Natural killer cell treated with Interleukin-12 subunit alpha and Interleukin-12 subunit beta and Interleukin-15 and Interleukin-18, amount 100 ng/mL, for 72 hours (primary cell): ENCODE measurements around the gene TLCD3B. TPM values are rescaled to one million over a fixed set of nuclear protein-coding genes. Genes with fewer than 3 reads are reported as not detected.

Source experiments
- ATAC-seq, 2 donors: fragments of 150-1000 bp; cut with Tn5 transposase in 1 of 2; sonication (Bioruptor Pico), chemical (Tn5 transposase) in 1 of 2; 2 replicates each; pipeline ENCODE4 v1.10.0; 2021
- DNase-seq: peaks from one replicate; pipeline ENCODE4 v3.0.0; 2022; ENCODE audit warnings: low spot score
- H3K27ac Mint-ChIP-seq, 2 donors: 1 replicate in 1 of 2; 2 replicates in 1 of 2; pipeline ENCODE4 v1.8.0; 2022; ENCODE audit warnings: mixed read lengths in 2 of 2, mild to moderate bottlenecking in 1 of 2, moderate library complexity in 1 of 2
- H3K27me3 Mint-ChIP-seq, 2 donors: 1 replicate in 1 of 2; 2 replicates in 1 of 2; pipeline ENCODE4 v1.8.0; 2022; ENCODE audit warnings: mixed read lengths in 2 of 2
- H3K36me3 Mint-ChIP-seq: one replicate; pipeline ENCODE4 v1.8.0; 2022; ENCODE audit warnings: mixed read lengths
- H3K4me1 Mint-ChIP-seq, 2 donors: 1 replicate in 1 of 2; 2 replicates in 1 of 2; pipeline ENCODE4 v1.8.0; 2022; ENCODE audit warnings: low read depth in 2 of 2, mixed read lengths in 2 of 2, mild to moderate bottlenecking in 1 of 2
- H3K4me3 Mint-ChIP-seq: one replicate; pipeline ENCODE4 v1.8.0; 2022; ENCODE audit warnings: mixed read lengths
- H3K9me3 Mint-ChIP-seq: 2 replicates; pipeline ENCODE4 v1.8.0; 2022; ENCODE audit warnings: mixed read lengths
- total RNA-seq, 2 donors: library from RNA; stranded (reverse); gene quantifications; one replicate each; pipeline ENCODE4 v1.2.3, GENCODE V29; 2022

Gene TLCD3B
- total RNA-seq, 2 donors from 2014 or later: 1.4 to 5.3 TPM

DNA sequence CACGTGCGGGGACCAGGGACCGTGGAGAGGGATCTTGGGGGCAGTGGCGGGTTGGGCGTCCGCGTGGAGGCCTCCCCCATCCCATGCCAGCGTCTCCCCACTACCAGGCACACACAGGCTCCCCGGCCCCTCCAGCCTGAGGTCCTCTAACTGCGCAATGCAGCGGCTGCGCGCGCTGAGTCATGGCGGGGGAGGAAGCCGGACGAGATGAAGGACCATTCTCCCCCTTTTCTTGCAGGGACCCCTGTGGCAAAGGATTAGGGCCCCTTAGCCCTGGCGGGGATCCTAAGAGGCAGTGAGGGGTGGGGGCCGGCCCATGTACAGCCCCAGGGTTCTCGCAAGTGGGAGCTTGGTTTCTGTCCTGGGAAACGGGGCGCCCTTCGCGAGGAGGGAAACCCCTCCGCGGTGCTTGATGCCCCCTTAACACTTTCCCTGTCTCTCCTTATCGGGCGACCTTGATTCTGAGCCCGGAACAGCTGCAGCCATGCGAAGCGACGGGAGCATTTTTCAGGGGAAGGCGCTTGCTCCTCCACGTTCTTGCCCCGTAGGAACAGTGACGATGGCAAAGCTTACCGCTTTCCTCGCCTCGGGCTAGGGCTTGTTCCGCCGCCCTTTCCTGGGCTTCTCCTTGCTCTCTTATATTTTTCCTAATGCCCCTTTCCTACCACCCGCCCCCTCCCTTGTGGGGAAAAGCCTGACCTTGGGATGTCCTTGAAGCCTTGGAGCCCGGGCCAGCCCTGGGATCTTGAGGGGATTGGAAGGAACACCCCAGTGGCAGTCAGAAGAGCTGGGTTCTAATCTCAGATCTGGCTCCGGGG lies 35.1 kb upstream of the TLCD3B start:
- Mint-ChIP-seq H3K27ac (peak overlapping the region; percentile 98), H3K36me3 (peaks cover 10% of the 10 kb centered on the region), H3K4me3 (peak overlapping the region; percentile 97), H3K27me3 (no peaks in the 10 kb centered on the region), H3K4me1 (peaks cover 25 to 35% of the 10 kb centered on the region in 2 donors), H3K9me3 (no peaks in the 10 kb centered on the region)
- peak; percentile 73 for DNase-seq
- ATAC-seq: peak; percentile 1 to 19

DNA sequence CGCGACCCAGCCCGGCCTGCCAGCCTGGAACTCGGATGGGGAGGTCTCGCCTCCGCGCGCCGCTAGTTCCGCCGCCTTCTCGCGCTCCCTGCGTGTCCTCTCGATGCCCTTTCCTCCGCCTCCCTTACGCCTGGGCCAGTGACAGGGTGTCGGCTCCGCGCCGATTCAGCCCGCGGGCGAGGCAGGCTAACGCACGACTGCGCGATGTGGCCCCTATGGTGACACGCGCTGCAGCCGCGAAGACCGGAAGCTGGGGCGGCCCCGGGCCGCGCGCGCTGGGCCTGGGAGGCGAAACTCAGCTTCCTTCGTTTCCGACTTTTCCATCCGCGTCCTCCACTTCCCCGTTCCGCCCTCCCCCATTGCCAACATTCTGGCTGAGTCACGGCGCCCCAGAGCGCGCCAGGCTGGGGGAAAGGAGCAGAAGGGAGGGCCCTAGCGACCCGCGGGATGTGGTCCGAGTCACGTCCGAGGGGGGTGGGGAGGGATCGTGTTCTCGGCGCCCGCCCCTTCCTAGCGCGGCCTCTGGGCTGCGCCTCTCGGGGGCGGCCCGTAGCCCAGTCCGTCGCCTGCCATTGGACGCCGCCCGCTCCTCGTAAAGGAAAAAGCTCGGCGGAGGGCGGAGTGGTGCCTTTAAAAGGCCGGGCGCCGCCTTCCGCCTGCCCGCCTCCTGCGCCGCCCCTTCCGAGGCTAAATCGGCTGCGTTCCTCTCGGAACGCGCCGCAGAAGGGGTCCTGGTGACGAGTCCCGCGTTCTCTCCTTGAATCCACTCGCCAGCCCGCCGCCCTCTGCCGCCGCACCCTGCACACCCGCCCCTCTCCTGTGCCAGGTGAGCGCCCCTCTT lies 34.3 kb upstream of the TLCD3B start, which contains the start of gene ALDOA:
ALDOA (plus strand) TSS at position 659 of the 841 bp plus-strand sequence. CDS start 1,138 bp downstream, outside the sequence.
- H3K36me3 Mint-ChIP-seq: peaks cover 10% of the 10 kb centered on the region
- H3K9me3 Mint-ChIP-seq: no peaks in the 10 kb centered on the region
- H3K27me3 Mint-ChIP-seq: no peaks in the 10 kb centered on the region
- DNase-seq (peak; percentile 99), ATAC-seq (peak; percentile 93 to 94)
- H3K27ac Mint-ChIP-seq: peak within 1 kb of the TSS; percentile 98
- H3K4me3 Mint-ChIP-seq: peak within 1 kb of the TSS; percentile 97
- H3K4me1 Mint-ChIP-seq: peaks cover 25 to 35% of the 10 kb centered on the region in 2 donors

DNA sequence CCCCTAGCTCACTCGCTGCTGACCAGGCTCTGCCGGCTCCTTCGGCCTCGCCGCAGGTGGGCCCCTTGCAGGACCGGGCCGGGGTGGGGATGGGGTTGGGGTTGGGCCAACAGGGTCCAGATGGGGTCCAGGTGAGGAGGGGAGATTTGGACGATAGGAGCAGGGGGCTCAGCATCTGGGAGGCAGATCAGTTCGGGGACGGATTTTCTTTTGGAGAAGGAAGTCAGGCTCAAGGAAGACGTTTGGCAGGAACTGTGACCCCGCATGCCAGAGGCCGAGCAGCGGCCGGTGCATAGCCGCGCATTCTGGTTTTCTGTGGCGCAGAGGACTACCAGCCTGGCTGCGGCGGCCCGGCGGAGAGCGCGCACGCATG lies 33.6 kb upstream of the TLCD3B start:
- Mint-ChIP-seq H3K9me3 (no peaks in the 10 kb centered on the region), H3K36me3 (peaks cover 10% of the 10 kb centered on the region), H3K4me3 (peak overlapping the region; percentile 97), H3K27ac (peak overlapping the region; percentile 98), H3K4me1 (peaks cover 25 to 31% of the 10 kb centered on the region in 2 donors), H3K27me3 (no peaks in the 10 kb centered on the region)
- ATAC-seq (no peak), DNase-seq (no peak)

DNA sequence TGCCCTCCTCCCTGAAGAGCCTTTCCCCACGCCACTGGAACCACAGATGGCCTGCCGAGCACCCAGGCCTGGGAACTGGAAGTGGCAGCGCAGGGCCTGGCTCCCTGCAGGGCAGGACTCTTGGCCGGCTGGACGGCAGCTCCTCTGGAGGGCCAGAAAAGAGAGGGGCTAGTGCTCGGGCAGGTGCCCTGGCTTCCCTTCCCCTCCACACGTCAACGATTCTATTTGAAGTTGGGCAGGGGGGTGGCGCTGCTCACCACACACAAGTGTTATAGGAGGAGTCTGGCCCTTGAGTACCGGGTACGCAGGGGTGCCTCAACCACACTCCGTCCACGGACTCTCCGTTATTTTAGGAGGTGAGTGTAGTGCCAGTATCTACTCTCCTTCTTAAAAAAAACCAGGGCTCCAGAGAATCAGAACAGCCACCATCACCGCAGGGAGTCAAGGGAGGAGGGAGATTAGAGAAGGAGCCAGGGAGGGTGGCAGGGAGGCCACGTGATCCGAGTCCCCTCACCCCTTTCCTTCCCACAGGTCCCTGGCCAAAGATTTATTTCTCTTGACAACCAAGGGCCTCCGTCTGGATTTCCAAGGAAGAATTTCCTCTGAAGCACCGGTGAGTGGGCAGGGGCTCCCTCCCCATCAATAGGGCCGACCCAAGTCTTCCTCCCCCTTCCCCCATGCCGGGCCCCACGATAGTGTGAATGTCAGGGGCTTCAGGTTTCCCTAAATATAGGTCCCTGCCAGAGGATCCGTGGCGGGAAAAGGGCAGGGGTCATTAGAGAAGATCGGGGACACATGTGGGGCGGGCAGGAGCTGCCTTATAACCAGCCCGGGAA lies 33.0 kb upstream of the TLCD3B start:
- Mint-ChIP-seq H3K4me1 (peaks cover 25 to 26% of the 10 kb centered on the region in 2 donors), H3K27me3 (no peaks in the 10 kb centered on the region), H3K36me3 (peaks cover 10% of the 10 kb centered on the region), H3K4me3 (peak overlapping the region; percentile 97), H3K27ac (peak overlapping the region; percentile 98), H3K9me3 (no peaks in the 10 kb centered on the region)
- peak; percentile 74 for DNase-seq
- ATAC-seq: peak in 1 of 2 donors; percentile 43

DNA sequence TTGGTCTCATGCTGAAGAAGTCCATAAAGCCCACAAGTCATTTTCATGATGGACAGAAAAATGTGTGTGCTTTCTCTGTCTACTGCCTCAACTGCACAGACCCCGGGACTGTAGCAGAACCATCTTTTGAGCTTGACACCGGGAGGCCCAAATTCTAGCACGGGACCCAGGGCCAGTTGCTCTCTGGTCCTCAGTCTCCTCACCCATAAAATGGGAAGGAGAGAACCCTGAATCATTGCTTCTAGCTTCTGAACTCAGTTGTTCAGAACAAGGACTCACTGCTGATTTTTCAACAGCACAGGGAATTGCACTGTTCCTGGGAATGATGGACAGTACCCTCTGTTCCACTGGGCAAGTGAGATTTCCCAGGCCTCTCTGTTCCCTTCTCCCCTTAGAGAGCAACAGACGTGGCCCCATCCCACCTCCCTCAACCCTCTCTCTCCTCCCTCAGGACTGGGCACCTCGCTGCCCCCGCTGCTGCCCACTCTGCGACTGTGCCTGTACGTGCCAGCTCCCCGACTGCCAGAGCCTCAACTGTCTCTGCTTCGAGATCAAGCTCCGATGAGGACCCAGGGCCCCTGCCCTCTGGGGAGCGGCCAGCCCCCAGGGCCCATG lies 32.3 kb upstream of the TLCD3B start:
- H3K27ac Mint-ChIP-seq: peak overlapping the region; percentile 98
- H3K4me1 Mint-ChIP-seq: peaks cover 25% of the 10 kb centered on the region in 2 donors
- DNase-seq: no peak
- H3K4me3 Mint-ChIP-seq: peak overlapping the region; percentile 97
- peaks cover 10% of the 10 kb centered on the region for H3K36me3 Mint-ChIP-seq
- no peaks in the 10 kb centered on the region for H3K9me3 Mint-ChIP-seq
- ATAC-seq: no peak
- no peaks in the 10 kb centered on the region for H3K27me3 Mint-ChIP-seq

DNA sequence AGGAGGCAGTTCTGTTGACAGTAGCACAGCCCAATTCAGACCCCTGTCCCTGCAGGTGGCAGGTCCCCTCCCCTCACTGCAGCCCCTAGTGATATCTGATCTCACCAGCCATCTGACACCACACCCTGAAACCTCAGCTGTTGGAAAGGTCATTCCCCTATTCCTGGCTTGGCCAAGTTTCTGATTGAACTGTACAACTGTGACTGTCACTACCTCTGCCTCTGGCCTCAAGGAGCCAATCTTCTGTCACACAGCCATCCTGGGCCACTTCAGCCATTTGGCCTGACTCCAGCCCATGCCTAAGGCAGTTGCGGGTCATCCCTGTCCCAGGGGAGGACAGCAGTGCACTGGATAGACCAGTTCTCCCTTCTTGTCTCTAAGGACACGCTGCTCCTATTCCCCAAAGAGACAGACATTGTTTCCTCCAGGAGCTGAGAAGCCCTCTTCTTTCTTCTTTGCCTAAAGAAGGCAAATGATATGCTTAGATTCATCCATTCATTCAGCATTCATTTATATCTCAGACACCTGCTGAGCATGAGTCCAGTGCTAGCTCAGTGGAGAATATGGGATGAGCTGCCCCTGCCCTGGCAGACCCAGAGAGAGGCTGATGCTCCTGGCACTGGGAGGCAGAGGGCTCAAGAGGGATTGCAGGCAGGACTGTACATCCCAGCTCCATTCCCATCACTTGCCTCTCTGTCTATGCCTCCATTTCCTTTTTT lies 29.9 kb upstream of the TLCD3B start:
- Mint-ChIP-seq H3K27ac (no peak overlapping the region), H3K9me3 (no peaks in the 10 kb centered on the region), H3K4me3 (no peak overlapping the region), H3K27me3 (no peaks in the 10 kb centered on the region), H3K36me3 (no peaks in the 10 kb centered on the region), H3K4me1 (peaks cover 10% of the 10 kb centered on the region in 2 donors)
- DNase-seq (no peak), ATAC-seq (no peak)

DNA sequence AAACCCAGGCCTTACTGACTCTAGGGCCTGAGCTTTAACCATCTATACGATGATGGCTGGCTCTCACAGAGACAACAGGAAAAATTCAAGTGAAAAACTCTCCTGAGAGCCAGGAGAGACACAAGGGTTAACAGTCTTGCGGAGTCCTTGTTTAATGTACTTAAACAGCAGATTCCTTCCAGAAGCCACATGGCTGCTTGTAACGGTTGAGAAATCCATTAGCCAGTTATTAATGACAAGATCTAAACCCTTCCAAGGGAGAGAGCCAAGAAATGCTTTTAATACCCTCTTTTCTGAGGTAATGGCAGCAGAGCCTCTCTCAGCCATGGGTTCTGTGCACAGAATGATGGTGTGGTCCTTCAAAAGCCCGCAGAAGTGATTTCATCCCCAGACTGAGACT lies 29.3 kb upstream of the TLCD3B start:
- Mint-ChIP-seq H3K27me3 (no peaks in the 10 kb centered on the region), H3K36me3 (no peaks in the 10 kb centered on the region), H3K27ac (no peak overlapping the region), H3K4me3 (no peak overlapping the region), H3K4me1 (peaks cover 10% of the 10 kb centered on the region in 2 donors), H3K9me3 (no peaks in the 10 kb centered on the region)
- ATAC-seq (no peak), DNase-seq (no peak)

DNA sequence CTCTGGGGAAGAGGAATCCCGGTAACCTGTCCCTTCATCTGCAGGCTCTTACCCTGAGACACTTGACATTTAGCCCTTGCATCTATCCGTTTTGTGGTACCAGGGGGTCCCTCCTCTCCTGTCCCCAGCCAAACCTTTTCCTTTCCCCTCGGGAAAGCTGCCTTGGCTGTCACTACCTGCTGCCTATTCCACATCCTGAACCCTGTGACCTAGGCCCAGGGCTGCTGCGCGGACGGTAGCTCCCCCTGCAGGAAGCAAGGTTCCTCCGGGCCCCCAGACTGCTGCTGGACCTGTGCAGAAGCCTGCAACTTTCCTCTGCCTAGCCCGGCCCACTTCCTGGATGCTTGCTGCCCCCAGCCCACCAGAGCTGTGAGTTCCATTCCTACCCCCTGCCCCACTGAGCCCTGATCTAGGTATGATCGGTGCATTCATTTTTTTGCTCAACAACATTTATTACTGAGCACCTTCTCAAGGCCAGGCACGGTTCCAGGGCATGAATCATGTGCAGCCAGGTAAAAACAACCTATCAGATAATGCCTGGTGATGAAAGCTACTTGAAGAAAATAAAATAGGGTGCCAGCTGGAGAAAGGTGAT lies 24.0 kb upstream of the TLCD3B start:
- Mint-ChIP-seq H3K4me1 (peaks cover 13 to 25% of the 10 kb centered on the region in 2 donors), H3K27me3 (no peaks in the 10 kb centered on the region), H3K36me3 (no peaks in the 10 kb centered on the region), H3K4me3 (peak overlapping the region; percentile 32), H3K27ac (peak overlapping the region in 1 of 2 donors; percentile 74), H3K9me3 (no peaks in the 10 kb centered on the region)
- peak; percentile 55 to 65 for ATAC-seq
- no peak for DNase-seq

DNA sequence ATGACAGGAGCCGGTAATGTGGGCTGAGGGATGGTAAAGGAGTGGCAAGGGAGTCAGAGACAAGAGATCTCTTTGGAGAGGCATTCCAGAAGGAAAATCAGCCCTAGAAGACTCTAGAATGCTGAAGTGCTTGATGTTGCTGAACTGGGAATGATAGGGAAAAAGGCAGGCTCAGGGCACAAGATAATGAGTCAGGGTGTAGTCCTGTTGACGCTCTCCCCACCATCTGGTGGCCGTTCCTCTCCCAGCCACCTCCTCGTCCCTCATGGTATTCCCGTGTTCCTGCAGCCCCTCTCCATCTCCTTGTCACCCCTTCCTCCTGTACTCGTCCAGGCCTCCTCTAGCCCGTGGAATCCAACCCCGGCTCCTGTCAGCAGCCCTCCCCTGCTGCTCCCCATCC lies 23.4 kb upstream of the TLCD3B start:
- Mint-ChIP-seq H3K9me3 (no peaks in the 10 kb centered on the region), H3K36me3 (no peaks in the 10 kb centered on the region), H3K27ac (no peak overlapping the region), H3K27me3 (no peaks in the 10 kb centered on the region), H3K4me3 (peak overlapping the region; percentile 32), H3K4me1 (peaks cover 13 to 25% of the 10 kb centered on the region in 2 donors)
- no peak for ATAC-seq
- no peak for DNase-seq

DNA sequence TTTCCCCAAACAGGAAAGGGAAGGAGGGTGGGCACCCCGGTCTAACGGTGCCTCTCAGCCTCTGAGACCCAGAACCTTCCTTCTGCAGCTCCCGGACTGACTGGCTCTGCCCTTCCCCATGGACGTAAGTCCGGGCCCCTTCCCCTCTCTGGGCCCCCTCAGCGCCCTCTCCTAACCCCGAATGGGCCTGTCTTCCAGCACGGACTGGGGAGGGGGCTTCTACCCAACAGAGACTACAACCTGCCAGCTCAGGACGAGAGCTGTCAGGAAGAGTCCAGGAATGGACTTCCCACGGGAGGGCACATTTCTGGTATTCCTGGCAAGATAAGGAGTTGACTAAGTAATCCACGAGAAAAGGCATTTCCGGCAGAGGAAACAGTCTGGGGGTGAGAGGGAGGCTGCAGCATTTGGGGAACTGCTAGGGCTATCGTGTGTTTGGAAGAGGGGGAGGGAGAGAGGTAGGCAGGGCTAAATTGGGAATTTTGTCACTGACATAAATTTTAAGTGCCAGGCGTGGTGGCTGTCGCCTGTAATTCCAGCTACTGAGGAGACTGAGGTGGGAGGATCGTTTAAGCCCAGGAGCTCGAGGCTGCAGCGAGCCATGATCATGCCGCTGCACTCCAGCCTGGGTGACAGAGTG lies 22.4 kb upstream of the TLCD3B start:
- H3K9me3 Mint-ChIP-seq: no peaks in the 10 kb centered on the region
- no peak for DNase-seq
- peaks cover 13 to 25% of the 10 kb centered on the region in 2 donors for H3K4me1 Mint-ChIP-seq
- peak overlapping the region; percentile 85 for H3K4me3 Mint-ChIP-seq
- H3K27ac Mint-ChIP-seq: peak overlapping the region; percentile 46 to 71
- H3K27me3 Mint-ChIP-seq: no peaks in the 10 kb centered on the region
- peak in 1 of 2 donors; percentile 3 for ATAC-seq
- H3K36me3 Mint-ChIP-seq: no peaks in the 10 kb centered on the region

DNA sequence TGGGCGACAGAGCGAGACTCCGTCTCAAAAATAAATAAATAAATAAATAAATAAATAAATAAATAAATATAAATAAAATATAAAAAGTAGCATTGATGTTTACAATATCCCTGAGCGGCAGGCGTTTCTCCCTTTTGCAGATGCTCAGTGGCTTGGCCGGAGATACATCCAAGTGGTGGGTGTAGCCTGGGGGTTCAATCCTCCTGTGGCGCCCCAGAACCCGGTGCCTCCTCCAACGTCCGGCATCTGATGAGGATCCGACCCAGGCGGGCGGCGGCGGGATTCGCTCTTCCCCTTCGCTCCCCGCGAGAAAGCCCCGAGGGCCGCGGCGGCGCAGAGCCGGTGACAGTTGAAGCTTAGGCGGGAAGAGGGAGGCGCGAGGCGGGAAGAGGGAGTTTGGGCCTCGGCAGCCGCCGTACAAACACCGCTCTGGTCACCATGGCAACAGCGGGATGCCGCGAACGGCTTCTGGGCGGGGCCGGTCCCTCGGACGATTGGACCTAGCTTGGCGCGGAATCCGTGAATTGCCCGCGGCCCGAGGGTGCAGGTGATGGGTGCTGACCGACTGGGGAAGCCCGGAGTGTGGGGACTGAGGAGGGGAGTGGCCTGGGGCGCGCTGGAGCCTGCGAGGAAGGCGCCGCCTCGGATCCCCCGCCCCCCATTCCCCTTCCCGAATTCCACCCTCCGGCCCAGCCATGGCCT lies 21.8 kb upstream of the TLCD3B start:
- H3K4me3 Mint-ChIP-seq: peak overlapping the region; percentile 85
- H3K9me3 Mint-ChIP-seq: no peaks in the 10 kb centered on the region
- H3K27ac Mint-ChIP-seq: peak overlapping the region; percentile 71 to 74
- peaks cover 13 to 25% of the 10 kb centered on the region in 2 donors for H3K4me1 Mint-ChIP-seq
- no peaks in the 10 kb centered on the region for H3K36me3 Mint-ChIP-seq
- peak; percentile 90 to 95 for ATAC-seq
- no peaks in the 10 kb centered on the region for H3K27me3 Mint-ChIP-seq
- DNase-seq: peak; percentile 97
